HL-60/S4 treated with retinoic acid at 250 ng/mL for 4 days and 3 days (cell line): ENCODE results near the gene NIPBL.
"Not testable (repeated sequence)": the region's sequence is repeated elsewhere in the genome, so short reads cannot be mapped to it uniquely, and the experiment has no call there.

Experiments
- in situ Hi-C: fragments of 300-500 bp; cut with MboI; formaldehyde crosslinking; loops from 2 replicates; pipeline ENCODE4 v1.7.0; 2022; ENCODE audit warnings: low sequenced_read_pairs

Gene NIPBL

DNA sequence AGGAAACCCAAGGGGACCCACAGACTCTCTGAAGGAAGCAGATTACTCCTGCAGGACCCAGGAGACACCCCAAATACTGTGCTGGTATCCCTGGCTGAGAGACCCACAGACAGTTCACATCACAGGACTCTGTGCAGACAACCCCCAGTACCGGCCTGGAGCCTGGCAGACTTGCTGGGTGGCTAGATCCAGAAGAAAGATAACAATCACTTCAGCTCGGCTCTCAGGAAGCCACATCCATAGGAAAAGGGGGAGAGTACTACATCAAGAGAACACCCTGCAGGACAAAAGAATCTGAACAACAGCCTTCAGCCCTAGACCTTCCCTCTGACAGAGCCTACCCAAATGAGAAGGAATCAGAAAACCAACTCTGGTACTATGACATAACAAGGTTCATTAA lies 206.4 kb downstream of the NIPBL start:
- in situ Hi-C loops, result not testable (repeated sequence)

GRCh38 chr5:37086026-37086425 lies 209.5 kb downstream of the NIPBL start:
- in situ Hi-C loops, result not testable (repeated sequence)

DNA sequence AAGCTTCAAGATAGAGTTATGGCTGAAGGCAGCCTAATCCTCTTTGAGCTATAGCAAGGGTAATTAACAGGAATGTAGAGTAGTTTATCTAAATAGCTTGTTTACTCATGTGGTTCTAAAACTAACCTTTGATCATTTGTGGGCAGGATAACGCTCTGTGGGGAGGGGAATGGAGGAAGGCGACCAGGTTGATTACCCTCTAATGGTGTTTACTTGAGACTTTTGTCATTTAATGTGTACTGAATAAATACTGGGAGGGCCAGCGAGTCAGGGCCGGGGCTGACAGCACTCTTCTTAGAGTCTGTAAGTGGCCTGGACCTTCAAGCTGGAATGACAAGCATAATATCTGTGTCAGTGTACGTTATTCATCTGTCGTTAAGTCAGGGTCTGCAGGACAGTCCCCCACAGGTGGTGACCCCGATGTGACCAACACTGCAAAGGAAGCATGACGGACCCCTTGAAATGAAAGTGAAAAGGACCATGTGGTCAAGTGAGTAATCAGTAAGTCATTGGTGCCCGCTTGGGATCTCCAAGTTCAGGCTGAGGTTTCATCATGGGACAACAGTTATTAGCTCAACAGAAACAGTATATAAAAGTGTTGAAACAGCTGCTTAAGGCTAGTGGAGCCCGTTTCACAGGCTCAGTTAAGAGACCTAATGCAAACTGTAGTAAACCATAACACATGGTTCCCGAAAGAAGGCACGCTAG lies 210.1 kb downstream of the NIPBL start:
- in situ Hi-C loops, result no loop called here

DNA sequence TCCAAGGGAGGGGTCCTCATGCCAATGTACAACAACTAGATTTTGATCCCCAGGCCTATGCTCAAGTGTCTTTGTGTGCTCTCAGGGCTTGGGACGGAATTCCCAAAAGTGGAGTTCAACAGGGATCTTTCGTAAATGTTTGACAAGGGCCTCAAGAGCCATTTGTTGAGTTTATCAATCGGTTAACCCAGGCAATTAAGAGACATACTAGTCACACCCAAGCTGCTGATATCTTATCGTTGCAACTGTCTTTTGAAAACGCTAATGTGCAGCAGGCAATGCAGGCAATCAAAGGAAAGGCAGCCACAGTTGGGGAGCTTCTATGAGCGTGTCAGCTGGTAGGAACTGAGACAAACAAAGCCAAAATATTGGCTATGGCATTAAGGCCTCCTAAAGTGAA lies 211.4 kb downstream of the NIPBL start:
- in situ Hi-C loops, result no loop called here

GRCh38 chr5:37090123-37090726 lies 213.7 kb downstream of the NIPBL start:
- in situ Hi-C loops, result no loop called here

GRCh38 chr5:37090781-37091180 lies 214.2 kb downstream of the NIPBL start:
- in situ Hi-C loops, result no loop called here

DNA sequence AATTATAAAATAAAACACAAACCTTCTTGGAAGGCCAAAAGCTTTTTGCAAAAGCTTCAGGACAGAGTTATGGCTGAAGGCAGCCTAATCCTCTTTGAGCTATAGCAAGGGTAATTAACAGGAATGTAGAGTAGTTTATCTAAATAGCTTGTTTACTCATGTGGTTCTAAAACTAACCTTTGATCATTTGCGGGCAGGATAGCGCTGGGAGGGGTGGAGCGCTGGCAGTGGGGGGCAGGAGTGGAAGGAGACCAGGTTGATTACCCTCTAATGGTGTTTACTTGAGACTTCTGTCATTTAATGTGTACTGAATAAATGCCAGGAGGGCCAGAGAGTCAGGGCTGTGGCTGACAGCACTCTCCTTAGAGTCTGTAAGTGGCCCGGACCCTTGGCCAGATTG lies 217.2 kb downstream of the NIPBL start:
- in situ Hi-C loops, result not testable (repeated sequence)

GRCh38 chr5:37099267-37099666 lies 222.7 kb downstream of the NIPBL start:
- in situ Hi-C loops, result not testable (repeated sequence)

DNA sequence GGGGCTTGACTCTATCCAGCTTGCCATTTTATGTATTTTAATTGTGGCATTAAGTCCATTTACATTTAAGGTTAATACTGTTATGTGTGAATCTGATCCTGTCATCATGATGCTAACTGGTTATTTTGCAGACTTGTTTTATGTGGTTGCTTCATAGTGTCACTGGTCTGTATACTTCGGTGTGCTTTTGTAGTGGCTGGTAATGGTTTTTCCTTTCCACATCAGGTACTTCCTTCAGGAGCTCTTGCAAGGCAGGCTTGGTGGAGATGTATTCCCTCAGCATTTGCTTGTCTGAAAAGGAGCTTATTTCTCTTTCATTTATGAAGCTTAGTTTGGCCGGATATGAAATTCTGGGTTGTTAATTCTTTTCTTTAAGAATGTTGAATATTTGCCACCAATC lies 226.7 kb downstream of the NIPBL start:
- in situ Hi-C loops, result no loop called here

- in situ Hi-C loops, result no loop called here
Observed at GRCh38 chr5:37109338-37109737, 232.8 kb downstream of the NIPBL start.

DNA sequence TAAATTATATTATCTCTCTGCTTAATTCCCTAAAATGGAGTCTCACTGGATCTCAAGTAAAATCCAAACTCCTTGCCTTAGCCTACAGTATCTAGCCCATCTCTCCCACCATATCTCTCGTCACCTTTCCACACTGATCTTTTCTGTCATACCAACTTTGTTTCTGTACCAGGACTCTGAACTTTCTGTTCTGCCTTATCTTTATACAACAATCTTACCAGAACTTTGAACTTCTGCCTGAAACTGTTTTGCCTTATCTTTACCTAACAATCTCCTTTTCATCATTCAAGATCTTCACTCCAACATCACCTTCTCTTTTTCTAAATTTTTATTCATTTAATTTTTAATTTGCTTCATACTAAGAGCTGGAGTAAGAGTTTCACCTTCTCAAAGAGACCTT lies 233.6 kb downstream of the NIPBL start:
- in situ Hi-C loops, result no loop called here

DNA sequence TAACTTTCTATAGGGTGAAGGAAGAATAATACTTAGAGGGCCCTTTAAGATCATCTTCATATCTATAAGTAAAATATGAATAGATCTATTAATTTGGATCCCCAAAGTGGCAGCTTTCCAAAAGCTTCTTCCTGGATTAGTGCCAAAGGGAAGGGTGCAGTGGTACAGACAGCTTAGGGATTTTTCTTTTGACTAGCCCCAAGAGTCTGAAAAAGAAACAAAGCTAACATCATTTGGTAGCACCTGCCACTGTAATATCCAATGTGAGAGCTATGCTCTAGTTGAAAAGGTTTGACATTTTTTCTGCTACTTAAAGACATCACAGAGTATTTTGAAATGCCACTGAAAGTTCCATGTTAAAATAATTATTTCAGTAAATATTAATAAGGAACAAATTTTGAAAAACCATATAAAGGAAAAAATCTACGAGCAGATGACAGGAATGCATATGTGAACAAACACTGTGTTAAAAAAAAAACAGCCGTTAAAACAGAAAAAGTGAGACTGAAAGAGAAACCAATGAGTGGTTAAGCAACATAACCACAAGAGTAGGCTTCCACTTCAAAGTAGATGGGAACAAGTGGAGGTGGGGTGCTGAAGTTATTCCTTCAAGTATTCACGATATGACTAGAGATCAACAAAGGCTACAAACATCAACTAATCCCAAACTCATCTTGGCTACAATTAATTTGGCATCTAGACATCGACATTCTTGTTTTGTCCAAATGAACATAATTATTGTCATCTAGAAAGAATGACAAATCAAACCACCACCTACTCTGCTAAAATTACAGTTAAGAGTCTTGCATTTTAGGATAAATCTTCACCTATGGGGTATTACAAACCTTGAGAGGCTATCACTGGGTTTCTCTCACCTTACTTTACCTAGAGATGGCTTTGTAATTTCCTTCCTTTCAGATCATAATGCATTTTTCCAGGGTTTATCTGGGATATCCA lies 235.1 kb downstream of the NIPBL start:
- in situ Hi-C loops, result no loop called here

DNA sequence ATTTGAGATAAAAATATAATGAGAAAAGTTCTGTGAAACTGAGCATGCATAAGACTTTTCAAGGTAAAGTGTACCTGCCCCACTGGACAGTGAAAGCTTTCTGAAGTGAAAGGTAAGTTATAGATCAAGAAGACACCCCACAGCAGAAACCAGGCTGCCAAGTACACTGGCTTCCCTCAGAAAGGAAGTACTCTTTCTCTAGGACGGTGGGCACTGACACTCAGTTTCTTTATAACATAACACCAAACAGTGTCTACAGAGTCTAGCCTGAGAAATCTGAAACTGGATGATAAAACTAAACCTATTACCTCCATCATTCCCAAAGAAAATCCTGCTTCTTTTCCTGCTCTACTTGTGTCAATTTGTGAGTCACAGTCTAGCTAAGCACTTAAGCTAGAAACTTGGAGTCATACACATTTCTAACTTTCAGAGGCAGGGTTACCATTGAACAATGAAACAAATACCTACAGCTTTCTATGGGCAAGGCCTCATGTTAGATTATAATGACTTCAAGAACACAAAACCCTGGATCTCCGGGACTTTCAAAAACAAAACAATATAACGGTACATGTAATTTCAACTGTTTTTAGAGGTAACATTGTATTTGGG lies 235.9 kb downstream of the NIPBL start:
- in situ Hi-C loops, result no loop called here
